GM13976 (cell line): Measurements from ENCODE around the gene TECTA.

Experiments
- DNase-seq: peaks from one replicate; pipeline ENCODE4 v3.0.0; 2012; ENCODE audit warnings: low spot score
- in situ Hi-C: fragments of 300-500 bp; cut with MboI; formaldehyde crosslinking; loops from one replicate; pipeline ENCODE4 v1.12.0; 2022; ENCODE audit warnings: low sequenced_read_pairs, mixed read lengths, inconsistent platforms; ENCODE audit not compliant: unreplicated experiment
- TF ChIP-seq, protein P1 (sequence below): IDR thresholded peaks from 2 replicates; pipeline ENCODE4 v1.5.1; 2012; ENCODE audit warnings: borderline replicate concordance, mild to moderate bottlenecking; ENCODE audit not compliant: insufficient read depth; ENCODE audit errors: extremely low read depth, missing control alignments, control extremely low read depth

The TECTA gene

DNA sequence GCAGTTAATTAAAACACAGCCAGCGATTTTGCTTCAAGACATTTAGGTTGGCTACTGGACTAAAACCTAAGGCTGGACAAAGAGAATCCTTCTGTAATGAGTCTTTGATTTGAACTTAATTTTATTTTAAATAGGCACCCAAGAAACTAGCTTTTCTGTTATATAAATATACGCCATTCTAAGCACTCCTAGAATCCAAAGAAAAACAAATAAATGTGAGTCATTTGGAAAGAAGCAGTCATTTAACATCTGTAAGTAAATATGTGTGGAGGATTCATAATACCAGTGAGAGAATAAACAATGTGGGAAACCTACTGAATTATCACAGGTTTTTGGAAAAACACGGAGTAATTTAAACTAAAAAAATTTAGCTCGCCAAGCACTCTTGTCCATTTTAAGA lies 1.2 kb upstream of the TECTA start:
- in situ Hi-C loops: loop anchor here (25.0 kb wide), 1 partner anchor 588 kb away; the partner anchor contains the start of gene GRIK4
- TF ChIP-seq, protein P1, sequence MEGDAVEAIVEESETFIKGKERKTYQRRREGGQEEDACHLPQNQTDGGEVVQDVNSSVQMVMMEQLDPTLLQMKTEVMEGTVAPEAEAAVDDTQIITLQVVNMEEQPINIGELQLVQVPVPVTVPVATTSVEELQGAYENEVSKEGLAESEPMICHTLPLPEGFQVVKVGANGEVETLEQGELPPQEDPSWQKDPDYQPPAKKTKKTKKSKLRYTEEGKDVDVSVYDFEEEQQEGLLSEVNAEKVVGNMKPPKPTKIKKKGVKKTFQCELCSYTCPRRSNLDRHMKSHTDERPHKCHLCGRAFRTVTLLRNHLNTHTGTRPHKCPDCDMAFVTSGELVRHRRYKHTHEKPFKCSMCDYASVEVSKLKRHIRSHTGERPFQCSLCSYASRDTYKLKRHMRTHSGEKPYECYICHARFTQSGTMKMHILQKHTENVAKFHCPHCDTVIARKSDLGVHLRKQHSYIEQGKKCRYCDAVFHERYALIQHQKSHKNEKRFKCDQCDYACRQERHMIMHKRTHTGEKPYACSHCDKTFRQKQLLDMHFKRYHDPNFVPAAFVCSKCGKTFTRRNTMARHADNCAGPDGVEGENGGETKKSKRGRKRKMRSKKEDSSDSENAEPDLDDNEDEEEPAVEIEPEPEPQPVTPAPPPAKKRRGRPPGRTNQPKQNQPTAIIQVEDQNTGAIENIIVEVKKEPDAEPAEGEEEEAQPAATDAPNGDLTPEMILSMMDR: no peak
- DNase-seq: no peak

DNA sequence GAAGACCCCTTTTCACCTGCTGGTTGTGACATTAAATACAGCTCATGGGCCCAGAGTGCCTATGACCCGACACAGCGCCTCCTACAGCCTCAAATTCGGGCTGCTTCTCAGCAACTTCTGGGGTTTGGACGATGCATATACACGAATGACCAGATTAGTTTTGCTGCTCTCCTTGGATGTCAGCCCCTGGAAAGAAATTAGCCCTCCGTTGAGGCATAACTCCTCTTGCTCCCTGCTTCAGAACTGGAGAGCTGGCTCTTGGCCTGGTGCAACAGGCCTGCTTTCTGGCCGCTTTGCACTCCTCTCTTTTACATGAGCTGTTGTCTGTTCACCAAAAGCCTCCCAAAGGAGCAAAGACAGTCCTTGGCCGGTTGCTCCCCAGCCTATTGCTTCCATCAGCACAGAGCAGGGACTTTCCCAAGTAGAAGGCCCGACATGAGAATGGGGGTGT lies 3.3 kb downstream of the TECTA start:
- TF ChIP-seq, protein P1: no peak
- in situ Hi-C loops: loop anchor here (25.0 kb wide), 1 partner anchor 592 kb away; the partner anchor contains the start of gene GRIK4
- DNase-seq: no peak

- TF ChIP-seq, protein P1: no peak
- DNase-seq: no peak
- in situ Hi-C loops: loop anchor here (25.0 kb wide), 1 partner anchor 593 kb away; the partner anchor contains the start of gene GRIK4
These were observed 4.0 kb downstream of the TECTA start for GRCh38 chr11:121105063-121105480.

DNA sequence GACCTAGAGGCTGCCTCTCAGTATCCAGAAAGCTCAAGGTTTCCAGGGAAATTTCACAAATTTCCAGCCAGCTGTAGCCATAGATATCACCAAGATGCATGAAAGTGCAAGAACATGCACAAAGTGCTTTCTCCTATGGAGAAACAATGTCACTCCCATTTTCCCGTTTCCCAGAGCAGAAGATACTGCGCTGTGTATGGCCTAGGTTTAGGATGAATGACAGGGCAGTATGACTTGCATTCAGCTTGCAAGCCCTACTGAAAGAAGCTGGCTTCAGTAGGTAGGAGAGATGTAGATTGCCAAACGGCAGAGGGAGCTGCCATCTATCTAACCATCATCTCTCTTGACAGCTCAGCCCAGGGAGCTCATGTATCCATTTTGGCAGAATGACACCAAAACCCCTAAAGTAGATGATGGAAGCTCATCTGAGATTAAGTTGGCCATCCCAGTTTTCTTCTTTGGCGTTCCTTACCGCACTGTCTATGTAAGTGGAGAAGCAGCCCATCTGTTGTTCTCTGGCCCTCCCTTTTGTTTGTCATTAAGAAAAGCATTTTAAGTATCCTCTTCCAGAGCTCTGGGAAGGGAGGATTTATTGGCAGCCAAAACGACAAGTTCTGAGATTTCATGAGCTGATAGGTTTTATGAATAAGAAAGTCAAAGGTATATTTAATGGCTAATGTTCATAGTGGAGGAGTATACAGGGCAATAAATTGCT lies 4.6 kb downstream of the TECTA start:
- TF ChIP-seq, protein P1: no peak
- no peak for DNase-seq
- in situ Hi-C loops: loop anchor here (25.0 kb wide), 1 partner anchor 593 kb away; the partner anchor contains the start of gene GRIK4

GRCh38 chr11:121106812-121107211 lies 5.8 kb downstream of the TECTA start:
- TF ChIP-seq, protein P1: no peak
- in situ Hi-C loops: loop anchor here (25.0 kb wide), 1 partner anchor 595 kb away; the partner anchor contains the start of gene GRIK4
- no peak for DNase-seq

- DNase-seq: no peak
- in situ Hi-C loops: loop anchor here (25.0 kb wide), 1 partner anchor 596 kb away; the partner anchor contains the start of gene GRIK4
- TF ChIP-seq, protein P1: no peak
These were observed 7.4 kb downstream of the TECTA start for GRCh38 chr11:121108413-121108812.
